WTC11 (cell line): ENCODE data around the gene WDR1.

Experiments
- CBFB ChIP-seq: sonication (generic); formaldehyde crosslinking; IDR thresholded peaks from 2 replicates; pipeline ENCODE4 v1.8.1; 2022; ENCODE audit warnings: mild to moderate bottlenecking, low read depth, missing genetic modification reagents
- CREB1 ChIP-seq: sonication (generic); formaldehyde crosslinking; IDR thresholded peaks from 2 replicates; pipeline ENCODE4 v1.8.0; 2023; ENCODE audit warnings: mild to moderate bottlenecking, missing genetic modification reagents
- CTCF ChIP-seq: fragments of 200-600 bp; IDR thresholded peaks from 2 replicates; pipeline ENCODE4 v1.8.0; 2022; ENCODE audit warnings: antibody characterized with exemption
- FOXJ3 ChIP-seq: sonication (generic); formaldehyde crosslinking; IDR thresholded peaks from 2 replicates; pipeline ENCODE4 v1.9.0; 2021; ENCODE audit warnings: missing genetic modification reagents, mild to moderate bottlenecking, borderline replicate concordance
- SP1 ChIP-seq: sonication (generic); formaldehyde crosslinking; conservative IDR thresholded peaks from 2 replicates; pipeline ENCODE4 v1.8.1; 2022; ENCODE audit warnings: missing genetic modification reagents
- TF ChIP-seq, protein P1 (sequence below): sonication (generic); formaldehyde crosslinking; IDR thresholded peaks from 2 replicates; pipeline ENCODE4 v1.8.1; 2022; ENCODE audit warnings: missing genetic modification reagents, borderline replicate concordance

DNA sequence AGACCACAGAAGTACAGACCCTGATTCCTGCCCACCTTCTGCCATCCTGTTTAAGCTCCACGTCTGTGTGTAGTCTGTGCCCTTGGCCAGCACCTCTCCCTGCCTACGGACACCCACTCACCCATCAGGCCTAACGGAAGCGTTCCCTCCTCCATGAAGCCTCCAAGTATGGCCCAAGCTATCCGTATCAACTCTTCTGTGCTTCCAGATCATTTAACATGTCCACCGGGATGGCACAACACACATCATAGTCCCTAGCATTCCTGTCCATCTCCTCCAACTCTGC is 11.7 kb downstream of the WDR1 start:
- TF ChIP-seq CTCF (no peak), CBFB (no peak), SP1 (CRISPR knock-in tag) (no peak), CREB1 (CRISPR knock-in tag) (no peak), FOXJ3 (CRISPR knock-in tag) (no peak)
- TF ChIP-seq, protein P1, sequence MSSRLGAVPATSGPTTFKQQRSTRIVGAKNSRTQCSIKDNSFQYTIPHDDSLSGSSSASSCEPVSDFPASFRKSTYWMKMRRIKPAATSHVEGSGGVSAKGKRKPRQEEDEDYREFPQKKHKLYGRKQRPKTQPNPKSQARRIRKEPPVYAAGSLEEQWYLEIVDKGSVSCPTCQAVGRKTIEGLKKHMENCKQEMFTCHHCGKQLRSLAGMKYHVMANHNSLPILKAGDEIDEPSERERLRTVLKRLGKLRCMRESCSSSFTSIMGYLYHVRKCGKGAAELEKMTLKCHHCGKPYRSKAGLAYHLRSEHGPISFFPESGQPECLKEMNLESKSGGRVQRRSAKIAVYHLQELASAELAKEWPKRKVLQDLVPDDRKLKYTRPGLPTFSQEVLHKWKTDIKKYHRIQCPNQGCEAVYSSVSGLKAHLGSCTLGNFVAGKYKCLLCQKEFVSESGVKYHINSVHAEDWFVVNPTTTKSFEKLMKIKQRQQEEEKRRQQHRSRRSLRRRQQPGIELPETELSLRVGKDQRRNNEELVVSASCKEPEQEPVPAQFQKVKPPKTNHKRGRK (CRISPR knock-in tag): no peak
